Upper lobe of left lung (tissue), 4 donors: Measurements from ENCODE around the gene ROGDI.

ENCODE experiments used
- CTCF ChIP-seq, 6 experiments: fragments of 450-650 bp in 4 of 6; fragments of 200-600 bp in 2 of 6; sonication (generic) in 2 of 6; IDR thresholded peaks; one replicate each; pipeline ENCODE4 v1.5.1; 2016 to 2019; ENCODE audit warnings: antibody characterized with exemption in 6 of 6
- POLR2A ChIP-seq, 4 donors: fragments of 450-650 bp; IDR thresholded peaks; one replicate each; pipeline ENCODE4 v1.5.1; 2016 to 2017; ENCODE audit warnings: antibody characterized with exemption in 4 of 4, mild to moderate bottlenecking in 2 of 4
- POLR2AphosphoS5 ChIP-seq, 2 donors: sonication (generic); formaldehyde crosslinking; IDR thresholded peaks; one replicate each; pipeline ENCODE4 v1.5.1; 2017; ENCODE audit warnings: antibody characterized with exemption in 2 of 2

DNA sequence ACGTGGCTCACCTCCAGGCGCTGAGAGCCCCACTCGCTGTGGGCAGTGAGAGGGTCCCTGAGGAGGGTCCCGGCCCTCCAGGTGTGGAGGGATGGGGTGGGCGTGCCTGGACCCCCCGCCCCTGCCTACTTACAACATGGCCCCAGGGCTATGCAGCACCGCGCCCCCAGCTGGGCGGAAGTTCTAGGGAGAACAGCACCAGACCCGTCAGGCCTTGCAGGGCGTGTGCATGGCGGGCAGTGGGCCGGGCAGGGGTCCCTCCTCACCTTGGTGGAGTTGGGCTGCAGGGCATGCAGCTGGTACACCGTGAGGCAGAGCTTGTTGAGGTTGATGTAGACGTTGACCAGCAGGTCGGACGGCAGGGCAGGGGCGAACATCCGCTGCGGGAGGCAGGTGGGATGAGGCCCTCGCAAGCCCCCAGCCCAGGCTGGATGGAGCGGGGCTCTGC lies 4.6 kb downstream of the ROGDI start:
- no peak for TF ChIP-seq CTCF (IDR thresholded peaks at IDR 0.05)
- TF ChIP-seq POLR2AphosphoS5 (IDR thresholded peaks at IDR 0.05): no peak
- TF ChIP-seq POLR2A (IDR thresholded peaks at IDR 0.05): no peak
